ENCODE results near the gene TRIM9.

TRIM9 gene

DNA sequence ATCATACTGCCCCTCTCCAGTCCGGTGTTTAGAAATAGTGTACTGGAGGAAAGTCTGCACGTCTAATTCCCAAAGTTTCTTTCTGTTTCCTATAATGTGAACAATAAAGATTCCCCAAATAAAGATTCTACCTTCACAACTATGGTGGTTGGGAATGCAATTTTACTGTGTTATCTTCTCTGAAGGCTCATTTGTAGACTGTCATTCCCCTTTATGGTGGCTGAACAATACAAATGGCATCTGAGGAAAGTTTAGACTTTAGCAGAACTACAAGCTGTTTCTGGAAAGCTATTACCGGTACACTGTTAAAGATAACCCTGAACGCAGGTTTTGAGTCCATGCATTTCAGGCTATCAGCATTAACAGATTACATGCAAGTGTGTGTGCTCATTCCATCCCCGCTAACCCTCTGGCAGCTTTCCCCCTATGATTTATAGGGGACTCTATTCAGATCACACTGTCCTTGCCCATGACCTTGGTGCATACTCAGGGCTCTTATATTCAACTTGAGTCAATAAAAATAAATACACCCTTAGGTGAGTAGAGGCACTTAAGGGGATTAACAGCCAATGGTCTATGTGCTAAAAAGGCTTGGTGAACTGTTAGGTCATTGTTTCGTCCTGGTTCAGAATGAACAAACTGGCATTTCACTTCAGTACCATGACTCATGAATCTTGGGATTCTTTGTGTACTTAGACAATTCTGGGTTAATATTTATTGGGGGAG is 89.9 kb downstream of the TRIM9 start:
- ChIA-PET POLR2A (no interaction called here), CTCF (no interaction called here)
- TF ChIP-seq, protein P1, sequence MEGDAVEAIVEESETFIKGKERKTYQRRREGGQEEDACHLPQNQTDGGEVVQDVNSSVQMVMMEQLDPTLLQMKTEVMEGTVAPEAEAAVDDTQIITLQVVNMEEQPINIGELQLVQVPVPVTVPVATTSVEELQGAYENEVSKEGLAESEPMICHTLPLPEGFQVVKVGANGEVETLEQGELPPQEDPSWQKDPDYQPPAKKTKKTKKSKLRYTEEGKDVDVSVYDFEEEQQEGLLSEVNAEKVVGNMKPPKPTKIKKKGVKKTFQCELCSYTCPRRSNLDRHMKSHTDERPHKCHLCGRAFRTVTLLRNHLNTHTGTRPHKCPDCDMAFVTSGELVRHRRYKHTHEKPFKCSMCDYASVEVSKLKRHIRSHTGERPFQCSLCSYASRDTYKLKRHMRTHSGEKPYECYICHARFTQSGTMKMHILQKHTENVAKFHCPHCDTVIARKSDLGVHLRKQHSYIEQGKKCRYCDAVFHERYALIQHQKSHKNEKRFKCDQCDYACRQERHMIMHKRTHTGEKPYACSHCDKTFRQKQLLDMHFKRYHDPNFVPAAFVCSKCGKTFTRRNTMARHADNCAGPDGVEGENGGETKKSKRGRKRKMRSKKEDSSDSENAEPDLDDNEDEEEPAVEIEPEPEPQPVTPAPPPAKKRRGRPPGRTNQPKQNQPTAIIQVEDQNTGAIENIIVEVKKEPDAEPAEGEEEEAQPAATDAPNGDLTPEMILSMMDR (IDR thresholded peaks at IDR 0.05; ENCODE audit: insufficient read depth, low read length, missing control alignments), result no peak
- no peak overlapping the region for H3K4me3 ChIP-seq (ENCODE audit: low read depth, low read length)
- DNase-seq (ENCODE audit: low read depth, low spot score), result no peak

DNA sequence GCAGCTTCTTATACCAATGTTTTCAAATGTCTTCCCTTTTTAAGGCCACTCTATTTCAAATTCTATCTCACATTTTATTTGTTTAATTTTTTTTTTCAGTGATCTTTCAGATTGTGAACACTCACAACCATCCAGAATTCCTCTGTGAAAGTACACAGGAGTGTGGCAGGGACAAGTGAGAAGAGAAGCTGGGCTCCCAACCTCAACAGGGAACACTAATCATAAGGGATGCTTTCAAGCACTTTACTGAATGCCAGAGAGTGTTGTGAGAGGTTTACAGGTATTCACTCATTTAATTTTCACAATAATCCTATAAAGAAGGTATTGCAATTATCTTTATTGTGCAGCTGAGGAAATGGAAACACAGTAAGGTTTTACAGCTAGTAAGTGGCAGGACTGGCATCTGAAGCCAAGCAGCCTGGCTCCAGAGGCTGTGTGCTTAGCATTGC is 90.5 kb downstream of the TRIM9 start:
- DNase-seq (ENCODE audit: low read depth, low spot score), result no peak
- CTCF ChIA-PET, result no interaction called here
- TF ChIP-seq, protein P1 (IDR thresholded peaks at IDR 0.05; ENCODE audit: insufficient read depth, low read length, missing control alignments), result no peak
- H3K4me3 ChIP-seq (ENCODE audit: low read depth, low read length), result no peak overlapping the region
- POLR2A ChIA-PET, result no interaction called here

DNA sequence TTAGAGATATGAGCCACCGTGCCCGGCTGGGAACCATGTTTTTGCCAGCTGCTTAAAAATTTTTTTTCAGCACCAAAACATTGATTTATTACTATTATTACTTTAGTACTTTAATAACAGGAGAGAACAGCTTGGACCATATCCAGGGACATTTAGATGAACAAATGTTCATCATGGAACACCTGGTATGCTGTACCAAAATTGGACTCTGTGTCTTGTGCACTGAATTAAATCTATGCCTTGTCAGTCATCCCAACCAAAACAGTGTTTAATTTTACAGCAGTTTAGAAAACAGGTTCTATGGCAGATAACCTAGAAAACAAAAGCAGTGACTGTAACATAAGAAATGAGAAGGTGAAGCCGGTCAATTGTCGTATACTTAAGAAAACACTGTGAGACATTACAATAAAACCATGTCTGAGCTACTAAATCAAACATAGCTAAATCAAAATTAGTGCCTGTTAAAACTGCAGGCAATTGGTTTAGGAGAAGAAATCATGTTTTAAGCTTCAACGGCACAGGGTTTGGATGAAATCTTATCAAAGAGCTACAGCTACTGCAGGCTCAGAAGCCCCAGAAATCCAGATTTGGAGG is 92.4 kb downstream of the TRIM9 start:
- TF ChIP-seq, protein P1 (IDR thresholded peaks at IDR 0.05; ENCODE audit: insufficient read depth, low read length, missing control alignments), result no peak
- ChIA-PET CTCF (no interaction called here), POLR2A (no interaction called here)

DNA sequence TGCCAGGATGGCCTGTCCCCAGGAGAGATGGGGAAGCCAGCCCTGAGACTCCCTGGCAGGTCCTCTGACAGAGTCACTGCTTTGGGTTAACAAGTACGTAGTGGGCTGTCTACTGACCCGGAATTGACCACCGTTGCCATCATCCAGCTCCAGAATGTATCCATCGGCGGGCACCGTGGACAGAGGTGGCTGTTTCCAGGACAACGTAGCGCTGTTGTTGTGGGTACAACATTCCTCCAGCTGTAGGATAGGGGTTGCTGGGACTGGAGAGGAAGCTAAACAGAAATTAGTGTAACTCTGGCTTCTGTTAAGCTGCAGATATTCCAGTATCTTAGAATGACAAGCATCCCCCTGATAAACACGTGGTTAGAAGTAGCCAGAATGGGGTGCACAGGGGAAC is 94.3 kb downstream of the TRIM9 start:
- TF ChIP-seq, protein P1 (IDR thresholded peaks at IDR 0.05; ENCODE audit: insufficient read depth, low read length, missing control alignments), result no peak
- H3K4me3 ChIP-seq (ENCODE audit: low read depth, low read length), result no peak overlapping the region
- no peak for DNase-seq (ENCODE audit: low read depth, low spot score)
- ChIA-PET CTCF (no interaction called here), POLR2A (no interaction called here)

More for the DNA sequence above, 92.4 kb downstream of the TRIM9 start:
- no peak for DNase-seq (ENCODE audit: low read depth, low spot score)
- H3K4me3 ChIP-seq (ENCODE audit: low read depth, low read length), result no peak overlapping the region

DNA sequence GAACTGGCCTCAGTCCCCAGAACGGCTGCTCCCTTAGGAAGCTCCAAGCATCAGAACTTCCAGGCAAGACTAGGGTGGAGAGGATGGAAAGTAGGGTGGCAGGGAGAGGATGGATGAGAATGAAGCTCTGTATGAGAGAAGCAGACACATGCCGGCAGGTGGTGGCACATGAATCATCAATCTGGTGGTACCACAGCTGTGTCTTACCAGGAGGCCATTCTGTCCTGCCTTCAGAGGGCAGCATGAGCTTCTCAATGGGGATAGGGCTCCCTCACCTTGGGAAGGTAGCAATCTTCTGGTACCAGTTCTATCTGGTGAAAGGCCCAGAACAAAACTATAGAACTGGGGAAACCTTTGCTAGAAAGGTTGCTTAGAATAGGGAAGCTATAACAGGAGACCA is 95.2 kb downstream of the TRIM9 start:
- ChIA-PET POLR2A (no interaction called here), CTCF (no interaction called here)
- no peak for DNase-seq (ENCODE audit: low read depth, low spot score)
- no peak overlapping the region for H3K4me3 ChIP-seq (ENCODE audit: low read depth, low read length)
- TF ChIP-seq, protein P1 (IDR thresholded peaks at IDR 0.05; ENCODE audit: insufficient read depth, low read length, missing control alignments), result no peak

DNA sequence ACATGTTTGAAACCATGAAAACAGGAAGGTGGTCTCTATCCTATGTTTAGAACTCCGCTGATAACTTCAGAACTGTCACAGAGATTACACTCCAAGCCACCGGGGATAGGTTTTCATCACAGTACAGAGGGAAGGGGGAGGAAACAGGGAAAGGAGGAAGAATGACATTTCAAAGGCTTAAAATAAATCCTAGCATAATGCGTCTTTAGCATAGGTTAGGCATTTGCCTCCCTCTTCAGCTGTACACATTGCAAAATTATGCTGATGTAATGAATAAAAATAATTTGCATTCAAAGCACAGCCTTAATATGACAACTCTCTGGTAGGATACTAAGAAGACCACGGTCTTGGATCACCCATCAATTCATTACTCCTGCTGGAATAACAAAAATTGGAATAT is 96.3 kb downstream of the TRIM9 start:
- POLR2A ChIA-PET, result no interaction called here
- TF ChIP-seq, protein P1 (IDR thresholded peaks at IDR 0.05; ENCODE audit: insufficient read depth, low read length, missing control alignments), result no peak
- DNase-seq (ENCODE audit: low read depth, low spot score), result no peak
- CTCF ChIA-PET, result no interaction called here
- no peak overlapping the region for H3K4me3 ChIP-seq (ENCODE audit: low read depth, low read length)

All from AG04449 (cell line).